HG02885 (cell line): ENCODE data around the gene CDYL2.

Experiments
- ATAC-seq: cut with Tn5 transposase; IDR thresholded peaks from one replicate; pipeline ENCODE4 v1.9.1; 2021; ENCODE audit warnings: mild to moderate bottlenecking; ENCODE audit not compliant: unreplicated experiment, poor library complexity

The CDYL2 gene

DNA sequence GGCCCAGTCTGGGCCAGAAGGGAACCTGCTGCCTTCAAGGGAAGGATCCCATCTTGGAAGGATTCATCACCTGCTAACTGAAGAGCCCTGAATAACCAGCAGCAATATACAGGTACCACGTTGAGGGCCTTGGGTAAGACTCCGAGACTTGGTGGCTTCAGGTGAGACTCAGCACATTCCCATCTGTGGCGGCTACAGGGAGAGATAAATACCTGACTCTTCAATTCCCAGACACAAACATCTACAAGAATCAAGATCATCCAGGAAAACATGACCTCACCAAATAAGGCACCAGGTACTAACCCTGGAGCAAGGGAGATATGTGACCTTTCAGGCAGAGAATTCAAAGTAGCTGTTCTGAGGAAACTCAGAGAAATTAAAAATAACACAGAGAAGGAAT, 164.1 kb downstream of the CDYL2 start:
- no peak for ATAC-seq

DNA sequence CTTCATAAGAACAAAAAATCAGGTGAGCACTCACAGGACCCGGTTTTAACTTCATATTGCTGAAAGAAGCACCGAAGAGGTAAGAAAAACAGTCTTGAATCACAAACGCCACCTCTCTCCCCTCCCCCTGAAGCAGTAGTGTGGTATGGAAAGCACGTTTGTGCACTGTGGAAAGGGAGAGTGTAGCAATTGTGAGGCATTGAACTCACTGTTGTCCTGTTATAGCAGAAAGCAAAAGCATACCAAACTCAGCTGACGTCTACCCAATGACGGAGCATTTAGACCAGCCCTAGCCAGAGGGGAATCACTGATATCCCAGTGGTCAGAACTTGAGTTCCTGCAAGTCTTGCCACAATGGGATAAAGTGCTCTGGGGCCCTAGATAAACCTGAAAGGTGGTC, 164.8 kb downstream of the CDYL2 start:
- no peak for ATAC-seq

DNA sequence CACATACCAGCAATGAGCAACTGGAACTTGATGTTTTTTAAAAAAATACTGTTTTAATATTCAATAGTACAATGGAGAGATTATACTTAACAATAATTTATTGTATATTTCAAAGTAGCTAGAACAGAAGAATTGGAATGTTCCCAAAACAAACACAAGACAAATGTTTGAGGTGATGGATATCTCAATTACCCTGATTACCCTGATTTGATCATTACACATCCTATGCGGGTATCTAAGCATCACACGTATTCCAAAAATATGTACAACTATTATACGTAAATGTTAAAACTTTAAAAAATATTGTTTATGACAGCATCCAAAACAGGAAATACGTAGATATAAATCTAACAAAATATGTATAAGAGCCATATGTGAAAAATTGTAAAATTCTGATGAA, 166.8 kb downstream of the CDYL2 start:
- ATAC-seq: no peak

DNA sequence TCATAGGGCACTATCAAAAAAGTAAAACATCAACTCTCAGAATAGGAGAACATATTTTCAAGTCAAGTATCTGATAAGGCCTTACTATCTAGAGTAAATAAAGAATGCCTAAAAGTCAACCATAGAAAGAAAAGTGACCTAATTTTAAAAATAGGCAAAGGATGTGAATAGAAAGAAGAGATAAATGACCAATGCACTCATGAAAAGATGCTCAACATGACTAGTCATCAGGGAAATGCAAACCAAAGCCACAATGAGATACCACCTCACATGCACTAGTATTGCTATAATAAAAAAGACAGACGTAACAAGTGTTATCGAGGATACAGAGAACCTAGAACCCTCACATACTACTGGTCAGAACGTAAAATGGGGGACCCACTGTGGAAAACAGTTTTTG, 172.8 kb downstream of the CDYL2 start:
- ATAC-seq: no peak

DNA sequence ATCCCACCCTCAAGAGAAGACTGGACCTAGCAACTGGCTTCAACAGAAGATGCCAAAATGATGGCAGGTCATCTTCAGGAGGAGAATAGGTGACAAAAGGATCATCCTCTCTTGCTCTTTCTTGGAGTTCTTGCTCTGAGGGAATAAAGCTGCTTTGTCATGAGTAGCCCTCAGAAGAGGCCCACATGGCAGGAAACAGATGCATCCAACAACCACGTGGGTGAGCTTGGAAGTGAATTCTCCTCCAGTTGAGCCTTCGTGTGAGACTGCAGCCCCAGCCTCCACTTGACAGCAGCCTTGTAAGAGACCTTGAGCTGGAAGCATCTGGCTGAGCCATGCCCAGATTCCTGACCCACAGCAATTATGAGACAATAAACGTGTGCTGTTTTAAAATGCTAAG, 176.1 kb downstream of the CDYL2 start:
- ATAC-seq: no peak

DNA sequence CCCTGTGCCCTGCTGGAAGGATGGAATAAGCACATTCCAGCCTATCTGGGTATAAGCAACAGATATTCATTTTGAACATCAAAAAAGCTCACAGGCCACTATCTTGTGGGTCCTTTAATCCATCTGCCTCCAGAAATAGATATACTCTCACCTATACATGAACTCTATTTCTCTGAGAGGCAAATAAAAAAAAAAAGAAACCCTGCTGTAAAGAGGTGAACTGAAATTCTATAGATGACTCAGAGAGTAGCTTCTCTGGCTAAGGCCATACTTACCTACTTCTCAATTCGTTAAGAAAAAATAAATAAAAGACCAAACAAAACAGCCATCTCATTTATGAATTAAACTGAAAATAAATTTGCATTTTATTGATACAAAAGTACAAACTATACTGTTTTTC, 177.3 kb downstream of the CDYL2 start:
- peak; percentile 99 for ATAC-seq

DNA sequence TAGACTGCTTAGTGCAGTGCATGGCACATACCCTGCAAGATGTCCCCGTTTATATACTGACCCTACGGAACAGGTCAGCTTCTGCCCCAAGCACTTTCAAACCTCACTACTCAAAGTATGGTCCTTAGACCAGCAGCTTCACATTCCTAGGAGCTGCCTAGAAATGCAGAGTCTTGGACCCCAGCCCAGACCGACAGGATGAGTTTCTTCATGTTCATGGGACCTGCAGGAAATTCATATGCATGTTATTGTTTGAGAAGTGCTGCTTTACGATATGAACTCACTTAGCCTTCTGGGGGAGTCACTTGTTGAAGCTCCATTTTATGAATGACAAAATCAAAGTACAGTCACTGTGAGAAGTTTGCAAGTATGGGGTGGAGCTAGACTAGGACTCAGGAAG, 181.0 kb downstream of the CDYL2 start:
- ATAC-seq: no peak

DNA sequence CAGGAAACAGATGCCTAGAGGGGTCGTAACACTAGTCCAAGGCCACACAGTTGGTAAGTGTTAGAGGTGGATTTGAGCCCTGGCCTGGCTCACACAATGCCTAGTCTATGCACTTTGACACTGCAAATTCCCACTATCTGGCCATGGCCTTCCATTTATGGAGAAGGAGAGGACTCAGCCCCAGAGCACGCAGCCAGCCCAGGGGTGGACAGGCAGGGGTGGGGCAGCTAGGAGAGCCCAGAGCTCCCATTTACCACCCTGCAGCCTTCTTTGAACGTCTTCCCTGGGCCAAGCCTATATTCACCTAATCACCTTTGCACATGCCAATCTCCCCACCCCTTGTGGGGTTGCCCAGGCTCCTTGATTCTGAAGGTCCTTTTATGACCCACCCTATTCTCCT, 182.4 kb downstream of the CDYL2 start:
- no peak for ATAC-seq

DNA sequence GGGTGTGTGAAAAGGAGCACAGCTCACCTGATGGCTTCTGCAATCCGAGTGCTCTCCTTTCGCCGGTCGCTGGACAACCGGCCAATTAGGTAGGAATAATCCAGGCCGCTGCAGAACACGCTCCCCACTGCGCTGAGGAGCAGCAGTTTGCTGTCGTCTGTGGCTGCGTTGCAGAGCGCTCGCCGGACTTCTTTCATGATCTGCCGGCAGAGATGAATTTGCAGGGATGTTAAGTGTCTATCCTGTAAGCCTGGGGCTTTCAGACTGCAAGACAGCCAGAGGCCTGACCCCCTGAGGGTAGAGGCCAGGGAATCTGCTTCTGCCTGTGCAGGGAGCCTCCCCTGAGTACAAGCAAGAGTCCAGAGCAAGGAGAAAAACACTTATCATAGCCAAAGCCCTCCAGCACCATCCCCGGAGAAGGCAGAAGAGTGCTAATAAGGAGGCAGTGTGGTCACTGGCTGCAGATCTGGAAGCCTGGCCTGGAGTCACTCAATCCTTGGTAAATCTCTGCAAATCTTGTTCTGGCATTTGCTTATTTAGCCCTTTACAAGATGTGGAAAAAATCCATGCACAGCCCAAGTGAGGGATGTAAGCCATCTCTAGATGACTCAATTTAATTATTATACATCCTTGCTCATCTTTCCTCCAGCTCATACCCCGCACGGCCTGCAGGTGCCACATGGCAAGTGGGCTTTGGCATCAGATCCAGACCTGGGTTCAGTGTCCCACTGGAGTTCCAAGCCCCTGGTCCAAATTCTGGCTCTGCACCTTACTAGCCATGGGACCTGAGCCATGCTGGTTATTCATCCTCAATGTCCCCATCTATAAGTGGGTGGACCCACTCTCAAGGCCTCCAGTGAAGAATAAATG, 183.4 kb downstream of the CDYL2 start:
- no peak for ATAC-seq

DNA sequence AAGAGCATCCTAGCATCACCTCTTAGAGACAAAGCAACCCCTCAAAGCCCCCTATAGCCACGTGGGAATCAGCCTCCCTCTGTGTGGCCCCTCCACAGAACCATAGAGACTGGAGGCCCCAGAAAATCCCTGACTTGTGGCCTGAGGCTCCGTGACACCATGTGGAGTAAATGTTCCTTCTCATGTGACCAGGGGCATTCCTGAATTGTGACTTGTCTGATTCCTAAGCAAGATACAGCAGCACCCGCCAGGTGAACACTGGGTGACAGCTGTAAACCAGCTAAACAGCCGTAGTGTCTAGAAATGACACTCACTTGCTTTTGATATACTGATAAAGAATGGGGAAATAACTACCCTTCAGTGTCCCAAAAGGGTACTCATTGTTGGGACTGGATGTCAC, 184.6 kb downstream of the CDYL2 start:
- ATAC-seq: no peak

DNA sequence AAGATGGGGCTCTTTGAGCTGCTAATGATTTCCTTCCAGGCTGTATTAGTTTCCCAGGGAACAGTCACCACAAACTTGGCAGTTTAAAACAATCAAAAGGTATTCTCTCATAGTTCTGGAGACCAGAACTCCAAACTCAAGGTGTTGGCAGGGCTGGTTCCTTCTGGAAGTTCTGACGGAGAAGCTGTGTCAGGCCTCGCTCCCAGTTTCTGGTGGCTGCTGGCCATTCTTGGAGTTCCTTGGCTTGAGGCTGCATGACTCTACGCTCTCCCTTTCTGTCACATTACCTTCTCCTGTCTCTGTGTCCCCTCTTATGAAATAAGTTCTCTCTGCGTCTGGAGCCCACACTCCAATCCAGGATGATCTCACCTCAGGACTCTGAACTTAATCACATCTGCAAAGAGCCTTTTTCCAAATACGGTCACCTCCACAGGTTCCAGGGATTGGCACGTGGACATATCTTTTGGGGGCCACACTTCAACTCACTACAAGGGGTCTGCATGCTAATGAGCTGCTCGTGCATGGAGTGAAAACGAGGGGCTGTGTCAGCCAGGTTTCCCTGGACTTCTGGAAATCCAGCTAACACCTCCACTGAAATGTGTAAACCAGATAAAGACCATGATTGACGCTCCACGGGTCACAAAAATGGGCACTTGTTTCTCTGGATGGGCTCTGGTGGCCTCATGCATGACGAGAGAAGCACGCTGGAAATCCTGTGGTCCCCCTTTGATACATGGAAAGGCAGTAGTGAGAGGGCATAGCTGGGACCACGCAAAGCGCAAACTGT, 185.3 kb downstream of the CDYL2 start:
- ATAC-seq: no peak

DNA sequence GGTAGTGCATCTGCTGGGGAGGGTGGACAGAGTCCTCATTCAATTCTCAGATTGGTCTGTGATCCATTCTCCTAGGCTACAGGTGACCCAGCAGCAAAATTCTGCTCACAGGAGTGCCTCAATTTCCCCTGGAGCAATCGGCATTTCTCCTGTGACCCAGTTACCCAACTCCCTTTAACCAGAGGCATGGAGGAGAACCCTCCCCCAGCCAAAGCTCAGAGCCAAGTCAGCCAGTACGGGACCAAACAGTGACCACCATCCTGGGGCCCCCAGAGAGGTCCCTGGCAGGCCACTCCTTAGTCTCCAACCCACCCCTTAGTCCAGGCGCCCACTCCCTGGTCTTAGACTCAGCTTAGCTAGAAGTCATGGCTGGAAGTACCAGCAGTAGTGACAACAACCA, 188.0 kb downstream of the CDYL2 start:
- ATAC-seq: no peak

DNA sequence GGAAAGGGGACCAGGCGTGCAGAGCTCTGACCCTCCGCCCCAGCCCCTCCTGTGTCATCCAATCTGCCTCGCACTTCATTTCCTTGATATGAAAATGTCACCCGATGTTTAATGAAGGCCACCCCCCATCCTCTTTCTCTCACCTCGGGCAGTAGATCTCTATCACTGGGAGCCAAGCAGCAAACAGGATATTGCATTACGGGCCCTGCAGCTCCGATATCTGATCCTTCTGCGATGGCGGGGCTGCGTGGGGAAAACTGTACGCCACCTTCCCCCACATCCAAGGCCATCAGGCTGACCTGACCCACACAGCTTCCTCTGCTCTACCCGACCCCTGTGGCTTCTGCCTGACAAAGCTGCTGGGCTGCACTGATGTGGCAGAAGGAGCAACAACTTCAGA, 188.7 kb downstream of the CDYL2 start:
- no peak for ATAC-seq

DNA sequence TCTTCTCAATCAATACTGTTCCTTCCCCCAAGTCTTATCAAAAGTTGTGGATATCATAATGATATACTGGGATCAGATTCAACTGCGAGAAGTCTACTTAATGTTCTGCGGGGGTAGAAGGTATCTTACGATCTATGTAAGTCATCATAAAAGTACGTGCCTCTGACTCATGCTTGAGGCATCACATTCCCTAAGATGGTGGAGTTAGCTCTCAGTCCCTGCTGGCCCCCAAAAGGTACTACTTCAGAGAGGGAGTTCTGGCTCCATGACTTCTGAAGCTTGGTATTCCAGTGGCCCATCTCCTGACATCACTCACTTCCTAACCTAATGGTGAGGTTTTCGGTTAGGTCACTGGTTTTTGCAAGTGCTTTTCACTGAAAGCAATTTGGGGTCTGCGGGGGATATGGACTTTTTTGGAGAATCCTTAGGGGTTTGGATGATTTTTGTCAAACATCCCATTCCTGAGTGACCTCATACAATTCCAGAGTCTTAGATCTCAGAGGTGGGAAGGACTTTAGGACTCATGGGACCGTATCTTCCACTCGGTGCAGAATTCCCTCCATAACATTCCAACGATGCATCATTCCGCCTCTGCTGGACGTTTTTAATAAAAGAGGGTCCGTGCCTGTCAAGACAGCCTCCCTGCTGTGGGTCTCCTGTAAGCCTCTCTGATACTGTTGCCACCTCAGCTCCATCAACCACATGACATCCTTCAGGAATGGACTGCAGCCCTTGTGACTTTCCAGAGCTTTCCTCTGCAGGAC, 189.3 kb downstream of the CDYL2 start:
- no peak for ATAC-seq

DNA sequence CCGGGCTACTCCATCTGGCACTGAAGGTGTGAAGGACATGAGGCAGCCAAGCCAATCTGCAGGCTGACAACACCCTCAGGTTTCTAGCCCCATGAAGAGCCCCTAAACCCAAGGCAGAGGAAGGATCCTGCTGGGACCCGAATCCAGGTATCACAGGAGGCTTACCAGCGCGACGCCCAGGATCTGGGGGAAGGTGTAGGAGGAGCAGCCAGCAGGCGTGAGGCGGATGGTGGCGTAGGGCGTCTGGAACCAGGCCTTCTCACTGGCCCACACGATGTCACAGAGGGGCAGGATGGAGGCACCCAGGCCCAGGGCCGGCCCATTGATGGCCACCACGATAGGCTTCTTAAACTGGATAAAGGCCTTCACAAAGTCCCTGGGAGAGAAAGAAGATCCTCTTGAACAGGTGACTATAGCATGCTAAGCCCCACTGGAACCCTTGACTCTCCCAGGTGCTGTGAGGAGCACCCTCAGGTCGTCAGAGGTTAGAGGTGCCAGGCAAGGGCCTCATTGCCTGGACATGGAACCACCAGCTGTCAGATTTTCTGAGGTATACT, 191.9 kb downstream of the CDYL2 start:
- ATAC-seq: no peak

DNA sequence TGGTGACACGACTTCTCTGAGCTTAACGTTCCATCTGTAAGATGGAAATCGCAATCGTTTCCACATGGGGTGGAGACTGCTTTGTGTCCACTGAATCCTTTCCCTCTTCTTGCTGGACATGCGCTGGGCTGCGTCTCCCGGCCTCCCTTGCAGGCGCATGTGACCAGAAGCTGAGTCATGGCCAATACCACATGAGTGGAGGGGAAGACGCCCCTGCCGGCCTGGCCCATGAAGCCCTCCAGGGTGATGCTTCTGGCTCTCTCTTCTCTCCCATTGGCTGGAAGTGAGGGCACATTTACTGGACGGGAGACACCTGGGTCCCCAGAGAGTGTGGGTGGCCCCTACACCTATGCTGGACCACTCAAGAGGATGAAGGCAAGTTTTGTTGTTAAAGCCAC, 192.5 kb downstream of the CDYL2 start:
- ATAC-seq: no peak

DNA sequence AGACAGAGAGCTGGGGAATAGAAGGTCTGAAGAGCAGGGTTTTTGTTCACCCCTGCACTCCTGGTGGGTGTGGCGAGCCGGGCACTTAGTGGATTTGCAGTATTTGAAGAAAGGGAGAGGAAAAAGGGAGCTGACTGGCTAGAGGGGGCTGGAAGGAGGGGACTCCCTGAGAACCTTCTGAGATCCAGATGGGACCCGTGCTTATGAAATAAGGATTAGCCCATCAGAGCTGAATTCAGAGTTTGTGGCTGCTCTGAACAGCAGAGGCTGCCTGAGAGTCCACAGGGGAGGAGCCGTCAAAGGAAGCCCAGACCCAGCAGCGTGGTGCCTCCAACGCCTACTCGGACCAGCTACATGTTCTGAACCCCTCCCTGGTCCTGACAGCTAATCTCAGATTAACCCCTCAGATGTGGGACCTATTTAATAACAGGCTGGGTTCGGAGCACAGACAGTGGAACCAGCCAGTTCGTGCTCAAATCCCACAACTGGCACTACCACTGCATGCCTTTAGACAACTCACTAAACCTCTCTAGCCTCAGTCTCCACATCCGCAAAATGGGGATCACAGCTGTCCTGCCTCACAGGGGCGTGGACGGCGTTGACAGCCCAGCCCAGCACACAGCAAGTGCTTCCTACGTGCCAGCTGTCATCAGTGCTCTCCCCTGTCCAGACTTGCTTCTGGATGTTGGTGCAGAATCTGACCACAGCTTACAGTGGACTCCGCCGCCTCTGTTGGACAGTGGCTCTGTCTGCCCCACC, 193.0 kb downstream of the CDYL2 start:
- no peak for ATAC-seq

DNA sequence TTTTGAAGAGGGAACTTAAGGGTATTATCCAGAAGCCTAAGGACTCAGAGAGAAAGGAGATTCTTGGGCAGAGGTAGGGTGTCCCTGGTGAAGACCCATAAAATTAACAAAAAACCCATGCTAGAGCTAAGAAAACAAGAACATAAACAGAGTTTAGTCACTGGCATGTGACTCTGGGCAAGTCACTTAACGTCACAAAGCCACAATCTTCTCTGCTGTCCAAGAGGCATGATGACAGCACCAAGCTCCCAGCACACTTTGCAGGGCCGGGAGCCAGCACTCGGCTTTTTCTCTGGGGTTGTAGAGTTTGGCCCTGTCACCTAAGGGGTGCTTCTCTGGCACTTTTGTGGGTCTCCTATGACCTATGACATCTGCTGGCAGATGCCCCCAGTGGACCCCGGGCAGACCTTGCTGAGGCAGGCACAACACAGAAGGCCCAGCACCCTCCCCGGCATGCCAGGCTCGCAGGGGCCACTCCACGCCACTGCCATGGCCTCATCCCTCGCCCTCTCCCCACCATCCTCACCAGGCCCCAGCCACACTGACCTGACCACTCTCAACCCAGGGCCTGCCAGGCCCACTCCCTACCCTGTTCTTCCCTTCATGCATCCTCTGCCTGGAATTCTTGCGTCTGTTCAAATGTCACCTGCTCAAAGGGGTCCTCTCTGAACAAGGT, 193.8 kb downstream of the CDYL2 start:
- no peak for ATAC-seq

DNA sequence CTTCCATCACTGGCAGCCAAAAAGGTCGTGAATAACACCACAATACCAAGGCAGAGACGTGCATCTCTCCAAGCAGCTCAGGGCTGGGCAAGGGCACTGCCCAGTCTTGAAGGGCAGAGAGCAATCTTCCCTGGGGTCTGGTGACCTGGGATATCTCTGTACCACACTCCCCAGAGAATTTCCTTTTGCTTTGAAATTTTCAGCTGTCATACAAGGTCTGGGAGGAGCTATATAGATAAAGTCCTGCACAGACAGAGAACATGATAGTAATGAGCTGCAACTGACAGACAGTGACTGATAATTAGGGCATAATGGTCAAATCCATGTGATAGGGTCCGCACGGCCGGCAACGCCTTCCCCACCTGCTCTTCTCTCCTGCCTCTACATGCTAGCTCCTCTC, 195.5 kb downstream of the CDYL2 start:
- ATAC-seq: no peak
